Ovary (tissue), 3 donors: ENCODE data around the gene ARHGAP19.

Experiments used
- POLR2A ChIP-seq: fragments of 450-650 bp; IDR thresholded peaks from one replicate; pipeline ENCODE4 v1.6.1; 2017; ENCODE audit warnings: antibody characterized with exemption, mild to moderate bottlenecking, moderate library complexity
- TF ChIP-seq, protein P1 (sequence below), 3 donors: fragments of 450-650 bp in 2 of 3; fragments of 200-600 bp in 1 of 3; IDR thresholded peaks; one replicate each; pipeline versions ENCODE4 v1.5.1 to v1.8.0; 2016 to 2022; ENCODE audit warnings: antibody characterized with exemption in 3 of 3, mild to moderate bottlenecking in 1 of 3
- donor health status: DM: no; HTN: no; CAD: no.

DNA sequence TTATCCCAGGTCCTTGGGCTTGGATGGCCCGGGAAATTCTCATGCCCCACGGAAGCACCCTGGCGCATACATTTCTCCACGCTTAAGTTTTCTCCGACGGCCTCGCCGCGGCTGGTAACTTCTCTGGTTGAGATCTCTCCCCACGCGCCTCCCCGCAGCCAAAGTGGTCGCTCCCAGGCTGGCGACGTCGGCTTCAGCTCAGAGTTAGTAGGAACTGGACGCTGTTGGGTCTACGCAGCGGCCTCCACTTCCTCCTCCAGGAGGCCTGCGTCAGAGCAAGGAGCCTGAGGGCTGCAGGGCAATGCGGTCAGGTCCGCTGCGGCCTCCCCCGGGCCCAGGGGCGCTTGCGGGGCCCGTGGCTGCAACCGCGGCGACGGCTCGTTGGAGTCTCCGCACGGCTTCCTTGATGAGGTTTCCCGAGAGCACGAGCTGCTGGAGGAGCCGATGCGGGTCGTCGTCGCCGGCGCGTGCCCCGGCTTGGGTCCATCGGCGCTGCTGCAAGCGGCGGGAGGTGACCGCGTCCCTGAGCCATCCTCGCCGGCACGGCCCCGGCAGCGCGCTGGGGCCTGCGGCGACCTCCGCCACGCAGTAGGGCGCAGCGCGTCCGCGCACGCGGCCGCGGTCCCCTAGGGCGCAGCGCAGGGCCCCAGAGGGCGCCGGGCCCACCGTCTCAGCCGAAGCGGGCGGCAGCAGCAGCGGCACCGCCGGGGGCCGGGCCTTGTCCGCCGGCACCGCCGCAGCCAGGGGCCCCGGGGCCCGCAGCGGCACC is 41.3 kb upstream of the ARHGAP19 start:
- TF ChIP-seq, protein P1, sequence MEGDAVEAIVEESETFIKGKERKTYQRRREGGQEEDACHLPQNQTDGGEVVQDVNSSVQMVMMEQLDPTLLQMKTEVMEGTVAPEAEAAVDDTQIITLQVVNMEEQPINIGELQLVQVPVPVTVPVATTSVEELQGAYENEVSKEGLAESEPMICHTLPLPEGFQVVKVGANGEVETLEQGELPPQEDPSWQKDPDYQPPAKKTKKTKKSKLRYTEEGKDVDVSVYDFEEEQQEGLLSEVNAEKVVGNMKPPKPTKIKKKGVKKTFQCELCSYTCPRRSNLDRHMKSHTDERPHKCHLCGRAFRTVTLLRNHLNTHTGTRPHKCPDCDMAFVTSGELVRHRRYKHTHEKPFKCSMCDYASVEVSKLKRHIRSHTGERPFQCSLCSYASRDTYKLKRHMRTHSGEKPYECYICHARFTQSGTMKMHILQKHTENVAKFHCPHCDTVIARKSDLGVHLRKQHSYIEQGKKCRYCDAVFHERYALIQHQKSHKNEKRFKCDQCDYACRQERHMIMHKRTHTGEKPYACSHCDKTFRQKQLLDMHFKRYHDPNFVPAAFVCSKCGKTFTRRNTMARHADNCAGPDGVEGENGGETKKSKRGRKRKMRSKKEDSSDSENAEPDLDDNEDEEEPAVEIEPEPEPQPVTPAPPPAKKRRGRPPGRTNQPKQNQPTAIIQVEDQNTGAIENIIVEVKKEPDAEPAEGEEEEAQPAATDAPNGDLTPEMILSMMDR (IDR thresholded peaks at IDR 0.05), result no peak
- no peak for TF ChIP-seq POLR2A
